NCI-H1930 (cell line): ENCODE data around the gene NHLH1.
A peak's percentile ranks its signal among the peaks of the same experiment; 100 is the strongest.
"Not testable (repeated sequence)": the region's sequence is repeated elsewhere in the genome, so short reads cannot be mapped to it uniquely, and the experiment has no call there.

Source experiments
- DNase-seq, 2 experiments: peaks; one replicate each; lab custom pipeline; 2025; lab: John Stamatoyannopoulos, UW

The NHLH1 gene

DNA sequence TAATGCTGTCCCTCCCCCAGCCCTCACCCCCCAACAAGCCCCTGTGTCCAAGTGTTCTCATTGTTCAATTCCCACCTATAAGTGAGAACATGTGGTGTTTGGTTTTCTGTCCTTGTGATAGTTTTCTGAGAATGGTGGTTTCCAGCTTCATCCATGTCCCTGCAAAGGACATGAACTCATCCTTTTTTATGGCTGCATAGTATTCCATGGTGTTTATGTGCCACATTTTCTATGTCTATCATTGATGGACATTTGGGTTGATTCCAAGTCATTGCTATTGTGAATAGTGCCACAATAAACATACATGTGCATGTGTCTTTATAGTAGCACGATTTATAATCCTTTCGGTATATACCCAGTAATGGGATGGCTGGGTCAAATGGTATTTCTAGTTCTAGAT, 17.9 kb downstream of the NHLH1 start:
- not testable (repeated sequence) for DNase-seq

- DNase-seq = not testable (repeated sequence)
Observed at GRCh38 chr1:160388406-160388805, 21.5 kb downstream of the NHLH1 start.

DNA sequence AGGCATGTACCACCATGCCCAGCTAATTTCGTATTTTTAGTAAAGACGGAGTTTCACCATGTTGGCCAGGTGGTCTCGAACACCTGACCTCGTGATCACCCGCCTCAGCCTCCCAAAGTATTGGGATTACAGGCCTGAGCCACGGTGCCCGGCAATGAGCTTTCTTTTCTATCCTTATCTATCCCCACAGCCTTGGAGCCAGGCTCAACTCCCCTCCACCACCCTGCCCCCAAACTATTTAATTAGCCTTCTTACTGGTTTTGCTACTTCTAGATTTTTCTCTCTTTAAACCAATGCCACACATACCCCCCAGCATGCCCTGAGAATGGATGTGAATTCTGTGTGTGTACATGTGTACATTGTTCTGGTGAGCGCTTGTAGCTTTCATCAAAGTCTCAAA, 27.8 kb downstream of the NHLH1 start:
- DNase-seq = no peak

DNA sequence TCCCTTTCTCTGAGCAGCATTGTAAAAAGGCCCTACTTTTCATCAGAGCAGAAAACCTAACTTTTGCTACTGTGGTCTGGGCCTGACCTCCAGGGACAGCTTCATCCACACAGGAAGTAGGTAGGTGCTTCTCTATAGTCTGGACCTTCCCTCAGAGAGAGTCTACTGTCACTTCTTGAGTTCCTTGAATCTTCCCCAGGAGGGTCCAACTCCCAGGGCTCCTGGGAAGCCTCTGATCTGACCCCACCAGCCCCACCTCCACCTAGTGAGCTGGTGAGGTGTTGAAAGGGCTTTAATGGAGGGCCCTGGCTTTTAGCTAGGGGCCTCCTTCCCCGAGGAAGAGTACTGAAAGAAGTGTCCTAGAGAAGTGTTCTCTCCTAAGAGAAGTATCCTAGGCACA, 30.8 kb downstream of the NHLH1 start:
- DNase-seq = no peak

DNA sequence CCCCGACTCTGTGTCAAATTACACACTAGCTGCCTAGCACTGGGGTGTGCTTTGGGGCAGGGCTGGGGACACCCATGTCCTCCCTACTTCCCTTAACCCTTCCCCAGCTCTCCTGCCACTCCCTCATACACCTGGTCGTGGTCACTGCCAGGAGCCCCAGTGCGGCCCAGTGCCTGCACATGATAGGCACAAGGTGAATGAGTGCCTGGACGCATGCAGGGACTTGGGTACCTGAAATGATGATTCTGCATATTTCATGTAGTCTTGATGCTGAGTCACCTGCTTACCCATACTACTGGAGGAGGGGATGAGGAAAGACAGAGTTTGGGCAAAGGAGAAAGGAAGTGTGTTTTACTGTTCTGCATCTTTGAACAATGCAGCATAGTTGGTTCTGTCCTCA, 32.0 kb downstream of the NHLH1 start:
- no peak for DNase-seq

DNA sequence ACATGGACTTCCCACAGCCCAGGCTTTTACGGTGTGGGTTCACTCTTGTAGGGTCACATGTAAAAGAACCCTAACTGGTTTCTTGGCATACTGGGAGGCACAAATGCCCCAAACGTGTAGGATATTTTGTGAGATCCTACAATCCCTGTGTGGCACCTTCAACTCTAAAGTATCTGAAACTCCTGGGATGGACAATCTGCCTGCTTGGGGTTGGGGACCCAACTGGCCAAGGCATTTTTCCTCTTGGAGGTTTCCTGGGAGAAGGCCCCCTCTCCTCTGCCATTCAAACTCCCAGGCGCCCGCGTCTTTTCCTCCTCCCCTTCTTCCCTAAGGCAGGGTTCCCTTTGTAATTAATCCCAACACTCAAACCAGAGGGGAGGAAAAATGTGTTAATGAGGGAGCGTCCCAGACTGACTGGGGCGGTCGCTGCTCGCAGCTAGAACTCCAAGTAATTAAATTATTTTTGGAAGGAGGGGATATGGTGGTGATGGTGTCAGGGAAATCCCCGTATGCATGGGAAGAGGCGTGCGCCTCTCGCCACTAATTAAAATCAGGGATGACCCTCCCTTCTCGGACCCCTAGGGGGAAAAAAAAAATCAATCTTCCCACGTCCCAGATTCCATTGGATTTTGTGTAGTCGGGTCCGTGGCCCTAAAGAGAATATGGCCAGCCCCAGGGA, 32.8 kb downstream of the NHLH1 start:
- no peak for DNase-seq

DNA sequence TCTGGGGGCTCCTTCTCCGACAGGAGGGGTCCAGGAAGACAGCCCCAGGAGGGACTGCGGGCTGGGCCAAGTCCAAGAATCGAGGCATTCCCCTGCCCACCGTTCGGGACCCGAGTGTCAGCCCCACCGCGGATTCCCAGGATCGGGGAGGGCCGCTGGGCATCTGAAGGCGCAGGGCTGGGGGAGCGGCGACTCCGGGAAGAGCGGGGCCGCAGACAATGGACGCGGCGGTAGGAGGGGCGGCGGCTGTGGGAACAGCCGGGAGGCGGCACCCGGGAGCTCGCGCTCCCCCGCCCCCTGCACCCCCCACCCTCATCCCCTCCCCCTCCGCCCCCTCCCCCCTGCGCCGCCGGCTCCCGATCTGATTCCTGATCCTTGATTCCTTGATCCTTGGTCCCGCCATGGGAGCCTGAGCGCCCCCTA, 33.4 kb downstream of the NHLH1 start, which contains the start of gene VANGL2:
Gene VANGL2, plus strand, starts transcription at position 342 of the 423 bp plus-strand sequence. CDS start 15,274 bp downstream, outside the sequence.
- DNase-seq = peak; percentile 38 to 72

GRCh38 chr1:160400646-160401486, 34.0 kb downstream of the NHLH1 start:
- DNase-seq = no peak

GRCh38 chr1:160401487-160401805, 34.6 kb downstream of the NHLH1 start:
- DNase-seq = no peak

GRCh38 chr1:160402001-160402795, 35.3 kb downstream of the NHLH1 start:
- no peak for DNase-seq

DNA sequence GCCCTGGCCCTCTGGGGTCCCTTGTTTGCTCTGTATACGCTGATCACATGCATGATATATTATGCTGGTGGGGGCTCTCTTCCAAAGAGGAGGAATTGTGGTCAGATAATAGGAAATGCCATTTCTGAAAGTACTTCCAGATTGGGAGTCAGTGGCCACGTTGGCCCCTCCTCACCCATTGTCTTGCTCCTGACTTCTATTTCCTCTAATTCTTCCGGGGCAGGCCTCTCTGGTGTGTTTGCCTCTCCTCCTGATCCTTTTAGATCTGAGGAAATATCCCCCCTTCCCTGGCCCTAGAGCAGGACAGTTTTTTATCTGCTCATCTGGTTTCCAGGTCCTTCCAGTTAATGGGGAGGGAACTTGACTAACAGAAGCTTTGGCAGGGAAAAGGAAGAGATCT, 36.4 kb downstream of the NHLH1 start:
- no peak for DNase-seq

DNA sequence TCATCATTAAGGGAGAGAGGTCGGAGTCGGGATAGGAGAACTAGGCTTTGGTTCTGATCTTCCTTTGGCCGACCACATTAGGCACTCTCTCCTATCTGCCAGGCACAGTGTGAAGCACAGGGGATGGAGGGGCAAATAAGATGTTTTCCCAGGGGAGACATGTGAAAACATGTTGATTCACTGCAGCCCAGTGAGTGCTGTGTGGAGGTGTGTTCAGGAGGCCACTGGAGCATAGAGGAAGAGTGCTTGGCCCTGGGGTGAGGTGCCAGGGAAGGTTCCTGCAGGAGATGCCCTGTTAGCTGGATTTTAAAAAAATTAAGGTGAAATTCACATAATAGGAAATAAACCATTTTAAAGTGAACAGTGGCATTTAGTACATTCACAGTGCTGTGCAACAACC, 37.2 kb downstream of the NHLH1 start:
- DNase-seq = no peak

GRCh38 chr1:160405331-160405877, 38.5 kb downstream of the NHLH1 start:
- no peak for DNase-seq

DNA sequence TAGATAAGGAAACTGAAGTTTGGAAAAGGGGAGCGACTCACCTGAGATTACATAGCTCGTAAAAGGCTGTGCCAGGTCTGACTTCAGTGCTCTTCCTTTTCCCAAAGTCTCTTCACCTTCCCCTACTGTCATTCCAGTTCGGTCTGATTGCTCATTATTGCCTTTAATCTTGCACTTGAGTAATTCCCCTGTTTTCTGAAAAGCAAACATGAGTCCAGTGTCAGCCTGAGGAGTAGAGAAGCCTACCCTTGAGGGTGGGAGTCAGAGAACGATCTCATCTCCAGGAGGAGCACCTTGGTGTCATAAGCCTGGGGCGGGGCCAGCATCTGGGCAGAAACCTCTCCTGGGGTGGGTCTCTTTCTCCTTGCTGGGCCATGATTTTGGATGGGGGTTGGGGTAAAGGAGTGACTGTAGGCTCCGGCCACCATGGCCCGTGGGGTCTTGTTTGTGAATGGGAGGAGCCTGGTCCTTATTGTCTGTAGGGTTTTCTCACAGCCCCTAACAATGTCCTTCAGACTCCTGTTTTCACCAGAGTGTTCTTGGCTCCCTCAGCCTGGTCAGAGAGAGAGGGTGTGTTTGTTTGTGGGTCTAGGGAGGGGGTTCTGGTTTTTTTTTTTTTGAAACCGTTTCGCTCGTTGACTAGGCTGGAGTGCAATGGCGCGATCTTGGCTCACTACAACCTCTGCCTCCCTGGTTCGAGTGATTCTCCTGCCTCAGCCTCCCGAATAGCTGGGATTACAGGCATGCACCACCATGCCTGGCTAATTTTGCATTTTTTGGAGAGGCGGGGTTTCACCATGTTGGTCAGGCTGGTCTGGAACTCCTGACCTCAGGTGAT, 39.5 kb downstream of the NHLH1 start:
- no peak for DNase-seq

- DNase-seq = no peak
Observed at GRCh38 chr1:160407839-160408801, 41.2 kb downstream of the NHLH1 start.

GRCh38 chr1:160408864-160409263, 42.0 kb downstream of the NHLH1 start:
- DNase-seq = no peak

DNA sequence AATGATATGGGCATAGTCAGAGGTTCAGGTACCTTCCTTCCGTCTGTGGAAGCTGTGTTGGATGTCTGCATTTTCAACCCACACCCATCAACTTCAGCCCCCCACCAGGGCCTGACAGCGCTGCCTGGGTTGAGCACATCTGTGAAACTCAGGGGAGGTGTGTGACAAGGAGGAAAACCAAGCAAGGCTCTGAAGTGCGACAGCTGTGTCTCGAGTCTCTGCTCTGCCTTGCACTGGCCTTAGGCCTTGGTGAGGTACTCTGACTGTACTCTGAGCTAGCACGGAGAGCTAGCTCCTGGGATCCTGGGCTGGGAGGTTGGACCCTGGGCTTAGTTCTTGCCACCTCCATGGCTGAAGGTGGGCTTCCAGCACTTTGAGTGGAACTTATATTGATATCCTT, 42.6 kb downstream of the NHLH1 start:
- no peak for DNase-seq

DNA sequence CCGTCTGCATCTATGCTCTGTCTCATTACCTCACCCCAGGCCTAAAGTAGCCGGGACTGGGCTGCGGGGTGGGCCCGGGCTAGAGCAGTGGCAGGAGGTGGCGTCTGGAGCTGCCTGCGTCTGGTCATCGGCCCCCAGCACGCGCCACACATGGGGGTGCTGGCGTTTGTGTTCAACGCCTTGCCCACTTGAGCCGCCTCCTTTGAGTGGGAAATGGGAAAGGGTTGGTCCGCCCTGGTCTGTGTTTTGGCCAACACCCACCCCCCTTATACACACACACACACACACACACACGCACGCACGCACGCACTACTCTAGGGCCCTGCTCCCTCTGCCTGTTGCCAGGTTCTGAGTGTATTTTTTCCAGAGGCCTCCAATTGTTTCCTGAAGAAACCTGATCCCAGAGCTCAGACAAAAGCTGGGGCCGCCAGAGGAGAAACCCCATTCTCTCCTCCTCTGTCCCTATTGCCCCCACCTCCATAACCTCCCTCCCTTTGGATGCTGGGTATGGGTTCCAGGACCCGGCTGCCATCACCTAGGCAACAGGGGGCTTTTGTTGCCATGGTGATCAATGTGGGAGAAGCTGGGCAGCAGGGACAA, 43.6 kb downstream of the NHLH1 start:
- DNase-seq = peak; percentile 22 to 38

DNA sequence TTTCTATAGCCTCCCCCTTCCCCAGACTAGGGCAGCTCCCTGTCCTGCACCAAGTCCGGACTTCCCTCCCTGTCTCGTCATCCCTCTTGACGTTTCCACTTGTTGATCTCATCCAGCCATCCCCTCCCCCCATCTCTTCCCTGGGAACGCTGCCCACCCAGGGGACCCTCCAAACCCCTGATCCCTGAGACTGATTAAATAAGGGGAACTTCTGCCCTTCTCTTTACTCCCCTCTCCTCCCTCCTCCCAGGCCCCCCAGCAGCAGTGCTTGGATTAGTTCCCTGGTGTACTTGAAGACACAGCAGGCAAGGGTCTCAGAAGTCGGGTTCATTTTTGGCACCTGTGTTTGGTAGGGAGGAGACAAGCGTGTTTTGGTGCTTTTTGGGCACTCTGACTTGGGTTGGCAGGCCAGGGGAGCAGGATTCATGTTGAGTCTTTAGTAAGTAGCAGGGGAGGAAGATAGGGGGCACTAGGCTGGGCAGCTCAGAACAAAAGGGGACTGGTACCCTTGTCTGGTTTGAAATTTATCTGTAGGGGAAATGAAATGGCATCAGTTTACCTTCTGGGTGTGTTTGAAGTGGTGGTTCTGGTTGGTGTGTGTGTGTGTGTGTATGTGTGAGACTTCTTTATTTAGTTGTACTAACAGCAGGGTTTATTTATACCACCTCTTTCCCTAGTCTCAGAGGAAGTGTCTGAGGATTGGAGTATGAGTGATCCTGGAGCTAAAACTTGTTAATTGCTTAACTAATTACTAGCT, 44.6 kb downstream of the NHLH1 start:
- no peak for DNase-seq
